Head of caudate nucleus (tissue), 42 donors: ENCODE measurements around the gene SBK3.
A peak's percentile ranks its signal among the peaks of the same experiment; 100 is the strongest.

Experiments
- DNase-seq, 42 donors: peaks; one replicate each; pipeline versions ENCODE4 v3.0.0 to v3.0.0-alpha.2; 2020 to 2021; ENCODE audit warnings: mixed read lengths in 7 of 42
- intact Hi-C: fragments of 100-400 bp; cut with DNase I; formaldehyde crosslinking; loops from one replicate; pipeline ENCODE4 v1.15.0; 2022

Gene SBK3

GRCh38 chr19:55527197-55528029 lies 17.9 kb downstream of the SBK3 start:
- intact Hi-C loops = no loop called here
- no peak for DNase-seq

DNA sequence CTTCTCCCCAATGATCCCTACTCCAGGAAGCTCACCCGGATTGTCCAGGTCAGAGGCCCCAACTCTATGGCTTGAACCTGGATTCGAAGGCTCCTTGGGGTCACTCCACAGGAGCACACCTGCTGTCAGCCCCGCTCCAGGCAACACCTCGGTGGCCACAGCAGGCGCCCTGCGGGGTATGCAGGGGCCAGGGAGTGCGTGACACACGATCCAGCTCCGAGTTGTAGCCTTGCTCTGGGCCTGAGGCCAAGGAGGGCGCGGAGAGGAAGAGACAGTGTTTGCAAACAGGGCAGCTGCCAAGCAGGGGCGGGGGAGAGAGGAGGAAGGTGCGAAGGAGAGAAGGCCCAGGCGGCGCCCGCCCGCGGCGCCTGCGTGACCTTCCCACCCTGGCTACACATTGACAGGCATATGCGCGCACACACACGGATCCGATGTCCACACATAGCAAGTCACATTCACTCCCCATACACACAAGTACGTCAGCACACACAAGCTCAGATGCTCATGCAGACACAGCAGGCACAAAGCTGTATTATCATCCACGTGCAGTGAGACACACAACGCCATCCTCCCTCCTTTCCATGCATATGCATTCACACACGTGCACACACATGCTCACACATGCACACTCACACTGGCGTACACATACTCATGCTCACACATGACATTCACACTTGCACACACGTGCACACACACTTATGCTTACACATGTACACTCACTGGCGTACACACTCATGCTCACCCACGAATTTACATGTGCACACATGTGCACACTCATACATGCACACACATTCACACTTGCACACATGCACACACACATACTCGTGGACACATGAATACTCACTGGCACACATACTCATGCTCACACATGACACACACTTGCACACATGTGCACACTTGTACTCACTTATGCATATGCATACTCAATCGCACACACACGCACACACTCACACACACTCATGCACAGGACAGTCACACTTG lies 18.8 kb downstream of the SBK3 start:
- intact Hi-C loops = no loop called here
- peak in 14 of 42 donors; percentile 10 to 47 (median 23) for DNase-seq

DNA sequence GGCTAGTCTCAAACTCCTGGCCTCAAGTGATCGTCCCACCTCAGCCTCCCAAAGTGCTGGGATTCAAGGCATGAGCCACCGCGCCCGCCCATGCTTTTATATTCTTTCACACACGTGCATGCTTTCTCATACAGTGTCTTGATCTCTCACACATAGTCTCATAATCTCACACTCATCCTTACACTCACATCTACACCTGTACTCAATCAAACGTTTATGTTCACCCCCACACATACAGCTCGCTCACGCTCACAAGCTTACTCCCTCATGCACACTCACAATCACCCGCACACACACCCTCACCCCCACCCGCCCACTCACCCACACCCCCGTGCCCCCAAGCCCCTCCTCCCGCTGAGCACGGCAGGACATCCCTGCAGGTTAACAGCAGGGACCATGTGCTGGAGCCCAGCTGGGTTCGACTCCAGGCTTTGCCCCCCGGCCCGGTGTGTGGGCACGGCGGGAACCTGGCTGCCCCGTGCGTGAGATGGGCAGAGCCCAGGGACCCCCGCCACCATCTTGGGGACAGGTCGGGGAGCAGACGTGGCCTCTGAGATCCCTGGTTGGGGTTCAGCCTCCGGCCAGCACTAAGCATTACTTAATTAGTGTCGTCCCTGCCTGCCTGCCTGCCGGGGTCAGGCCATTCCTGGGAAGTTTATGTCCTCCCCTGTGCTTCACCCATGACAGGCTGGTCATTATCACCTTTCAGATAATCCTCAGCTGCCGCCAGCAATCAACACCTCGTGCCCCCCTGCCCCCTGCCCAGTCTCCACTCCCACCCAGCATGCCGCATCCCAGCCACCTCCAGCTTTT lies 19.8 kb downstream of the SBK3 start:
- intact Hi-C loops = no loop called here
- DNase-seq = no peak

DNA sequence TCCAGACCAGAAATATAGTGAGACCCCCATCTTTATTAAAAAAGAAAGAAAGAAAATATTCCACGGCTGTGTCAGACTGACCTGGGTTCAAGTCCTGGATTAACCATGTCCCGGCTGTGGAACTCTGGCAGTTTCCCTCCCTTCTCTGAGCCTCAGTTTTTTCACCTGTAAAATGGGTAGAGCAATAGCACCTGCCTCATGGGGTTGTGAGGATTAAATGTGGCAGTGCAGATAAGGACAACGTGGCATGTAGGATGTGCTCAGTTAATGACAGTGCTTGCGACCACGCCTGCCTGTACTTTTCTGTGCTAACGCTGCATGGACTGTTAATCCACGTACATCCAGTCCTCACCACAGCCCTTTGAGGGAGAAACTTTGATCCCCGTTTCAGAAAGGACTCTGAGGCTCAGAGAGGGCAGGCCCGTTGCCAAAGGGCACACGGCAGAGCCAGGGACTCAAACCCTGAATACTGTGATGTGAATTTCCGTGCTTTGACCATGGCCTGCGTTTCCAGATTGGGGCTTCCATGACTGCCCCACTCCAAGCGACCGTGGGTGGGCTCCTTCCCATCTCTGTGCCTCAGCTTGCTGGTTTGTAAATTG lies 24.6 kb downstream of the SBK3 start:
- no peak for DNase-seq
- intact Hi-C loops = no loop called here

DNA sequence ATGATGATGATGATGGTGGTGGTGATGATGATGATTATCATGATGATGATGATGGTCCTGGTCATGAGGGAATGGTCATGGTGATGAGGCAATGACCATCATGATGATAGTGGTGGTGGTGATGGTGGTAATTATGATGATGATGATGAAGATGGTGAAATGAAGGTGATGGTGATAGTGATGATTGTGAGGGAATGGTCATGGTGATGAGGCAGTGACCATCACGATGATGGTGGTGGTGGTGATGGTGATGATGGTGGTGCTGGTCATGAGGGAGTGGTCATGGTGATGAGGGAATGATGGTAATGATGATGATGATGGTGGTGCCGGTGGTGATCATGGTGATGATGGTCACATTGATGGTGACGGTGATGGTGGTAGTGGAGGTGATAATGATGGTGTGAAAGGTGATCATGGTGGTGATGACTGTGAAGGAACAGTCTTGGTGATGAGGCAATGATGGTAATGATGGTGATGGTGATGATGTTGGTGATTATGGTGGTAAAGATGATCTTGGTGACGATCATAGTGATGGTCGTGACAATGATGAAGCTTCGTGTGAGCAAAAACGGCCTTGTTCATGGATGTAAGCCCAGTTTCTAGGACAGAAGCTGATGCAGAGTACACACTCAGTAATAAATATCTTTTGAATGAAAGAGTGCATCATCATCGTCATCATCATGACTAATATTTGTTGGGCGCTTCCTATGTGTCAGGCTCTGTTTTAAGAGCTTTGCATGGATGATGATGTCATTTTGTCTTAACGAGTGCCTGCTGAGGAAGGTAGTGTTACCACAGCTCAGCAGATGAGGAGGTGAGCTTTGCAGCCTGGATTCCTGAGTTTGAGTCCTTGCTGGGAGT lies 25.7 kb downstream of the SBK3 start:
- intact Hi-C loops = no loop called here
- DNase-seq = no peak

- intact Hi-C loops = loop anchor here (2.0 kb wide), 1 partner anchor 82 kb away; the partner anchor contains the start of gene FIZ1
- DNase-seq = peak; percentile 89 to 98 (median 96)
Observed at GRCh38 chr19:55516878-55517620, 28.3 kb downstream of the SBK3 start.

- DNase-seq = no peak
- intact Hi-C loops = no loop called here
Observed at GRCh38 chr19:55508120-55508519, 37.2 kb downstream of the SBK3 start.

- intact Hi-C loops = loop anchor here (5.0 kb wide), 2 partner anchors 38 to 363 kb away; no protein-coding TSS in a partner anchor
- no peak for DNase-seq
Observed at GRCh38 chr19:55504981-55505380, 40.4 kb downstream of the SBK3 start.

DNA sequence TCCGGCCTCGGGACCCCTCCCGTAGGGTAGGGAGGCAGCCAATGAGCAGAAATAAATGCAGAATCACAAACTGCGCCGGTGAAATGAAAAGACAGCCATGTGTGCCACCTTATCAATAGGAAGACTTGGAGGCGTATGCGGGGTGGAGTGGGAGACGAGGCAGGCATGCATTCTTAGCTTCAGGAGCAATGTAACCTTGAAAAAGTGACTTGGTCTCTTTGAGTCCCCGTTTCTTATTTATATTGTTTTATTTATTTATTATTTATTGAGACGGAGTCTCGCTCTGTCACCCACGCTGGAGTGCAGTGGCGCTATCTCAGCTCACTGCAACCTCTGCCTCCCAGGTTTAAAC lies 41.1 kb downstream of the SBK3 start:
- intact Hi-C loops = loop anchor here (5.0 kb wide), 2 partner anchors 37 to 362 kb away; no protein-coding TSS in a partner anchor
- no peak for DNase-seq

- intact Hi-C loops = loop anchor here (5.0 kb wide), 2 partner anchors 36 to 361 kb away; no protein-coding TSS in a partner anchor
- DNase-seq = peak; percentile 91 to 99 (median 96)
Observed at GRCh38 chr19:55503502-55504251, 41.7 kb downstream of the SBK3 start.

GRCh38 chr19:55503157-55503501 lies 42.2 kb downstream of the SBK3 start:
- no peak for DNase-seq
- intact Hi-C loops = loop anchor here (5.0 kb wide), 2 partner anchors 36 to 361 kb away; no protein-coding TSS in a partner anchor

DNA sequence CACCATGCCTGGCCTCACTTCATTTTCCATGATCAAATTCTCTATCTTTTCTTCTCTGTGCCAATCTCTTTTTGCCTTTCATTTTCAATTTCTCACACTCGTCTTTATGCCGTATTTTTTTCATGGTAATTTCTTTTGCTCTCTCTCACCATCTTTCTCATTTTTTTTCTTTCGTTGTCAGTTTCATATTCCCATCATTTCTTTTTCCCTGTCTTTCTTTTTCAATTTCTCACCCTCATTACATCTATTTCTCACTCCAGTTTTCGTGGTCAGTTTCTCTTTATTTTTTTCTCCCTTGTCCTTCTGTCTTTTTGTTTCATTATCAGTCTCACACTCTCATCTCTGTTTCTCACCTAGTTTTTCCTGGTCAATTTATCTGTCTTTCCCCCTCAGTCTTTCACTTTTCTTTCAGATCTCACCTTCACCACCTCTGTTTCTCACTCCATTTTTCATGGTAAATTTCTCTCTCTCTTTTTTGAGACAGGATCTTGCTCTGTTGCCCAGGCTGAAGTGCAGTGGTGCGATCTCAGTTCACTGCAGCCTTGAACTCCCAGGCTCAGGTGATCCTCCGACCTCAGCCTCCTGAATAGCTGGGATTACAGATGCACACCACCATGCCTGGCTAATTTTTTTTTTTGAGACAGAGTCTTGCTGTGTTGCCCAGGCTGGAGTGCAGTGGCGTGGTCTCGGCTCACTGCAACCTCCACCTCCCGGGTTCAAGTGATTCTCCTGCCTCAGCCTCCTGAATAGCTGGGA lies 43.0 kb downstream of the SBK3 start:
- DNase-seq = no peak
- intact Hi-C loops = loop anchor here (5.0 kb wide), 2 partner anchors 35 to 360 kb away; no protein-coding TSS in a partner anchor

- intact Hi-C loops = loop anchor here (5.0 kb wide), 2 partner anchors 33 to 358 kb away; no protein-coding TSS in a partner anchor
- no peak for DNase-seq
Observed at GRCh38 chr19:55500368-55500952, 44.9 kb downstream of the SBK3 start.

GRCh38 chr19:55498246-55498840 lies 47.0 kb downstream of the SBK3 start:
- intact Hi-C loops = no loop called here

DNA sequence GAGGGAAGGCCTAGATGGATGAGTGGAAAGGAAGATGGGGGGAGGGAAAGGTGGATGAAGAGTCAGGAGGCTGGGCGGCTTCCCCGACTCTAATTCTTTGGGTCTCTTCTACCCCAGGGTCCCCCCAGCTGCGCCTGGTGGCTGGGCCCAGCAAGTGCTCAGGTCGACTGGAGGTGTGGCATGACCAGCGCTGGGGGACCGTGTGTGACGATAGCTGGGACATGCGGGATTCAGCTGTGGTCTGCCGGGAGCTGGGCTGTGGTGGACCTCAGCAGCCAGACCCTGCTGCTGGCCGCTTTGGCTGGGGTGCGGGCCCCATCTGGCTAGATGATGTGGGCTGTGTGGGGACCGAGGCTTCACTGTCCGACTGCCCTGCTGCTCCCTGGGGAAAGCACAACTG lies 47.6 kb downstream of the SBK3 start:
- no peak for DNase-seq

More at GRCh38 chr19:55498246-55498840, 47.0 kb downstream of the SBK3 start:
- no peak for DNase-seq

More for the DNA sequence above, 47.6 kb downstream of the SBK3 start:
- intact Hi-C loops = no loop called here
